Bladder microvascular endothelial cell (primary cell): Measurements from ENCODE around the gene MAGEC1. TPM values are rescaled to one million over a fixed set of nuclear protein-coding genes. Genes with fewer than 3 reads are reported as not detected.

Source experiments
- total RNA-seq: library from RNA; depleted of rRNA; stranded (reverse); fragments of >200 nt; gene quantifications from 2 replicates; pipeline ENCODE4 v1.2.3, GENCODE V29; 2014

The MAGEC1 gene
- total RNA-seq: not detected in 2 replicates

GRCh38 chrX:141903400-141904155, at the start of gene MAGEC1:
MAGEC1 (plus strand) TSS chrX:141903894; CDS start chrX:141905073, 1,179 bp downstream.

Other genes with a start within 250 kb of the MAGEC1 start
- not detected in 2 replicates for gene SPANXD, start 205.2 kb upstream of the MAGEC1 start, total RNA-seq
- not detected in 2 replicates for gene MAGEC3, start 65.6 kb upstream of the MAGEC1 start, total RNA-seq